Liver (tissue), 3 donors: ENCODE results near the gene MYO15B.

Source experiments
- HNF4A ChIP-seq, 2 donors: conservative IDR thresholded peaks; 2 replicates each; pipeline ENCODE4 v1.6.1; 2016; ENCODE audit warnings: antibody characterized with exemption in 2 of 2, mild to moderate bottlenecking in 2 of 2
- JUND ChIP-seq, 2 donors: IDR thresholded peaks; 2 replicates each; pipeline ENCODE4 v1.6.1; 2016; ENCODE audit warnings: antibody characterized with exemption in 2 of 2
- RAD21 ChIP-seq, 2 donors: IDR thresholded peaks; 2 replicates each; pipeline ENCODE4 v1.6.1; 2016; ENCODE audit warnings: antibody characterized with exemption in 2 of 2, mild to moderate bottlenecking in 2 of 2
- SP1 ChIP-seq: IDR thresholded peaks from 2 replicates; pipeline ENCODE4 v1.6.1; 2018; ENCODE audit warnings: antibody characterized with exemption, mild to moderate bottlenecking
- TAF1 ChIP-seq: conservative IDR thresholded peaks from 2 replicates; pipeline ENCODE4 v1.6.1; 2016; ENCODE audit warnings: antibody characterized with exemption, mild to moderate bottlenecking
- TF ChIP-seq, protein P1 (sequence below): fragments of 150-350 bp; IDR thresholded peaks from 2 replicates; pipeline ENCODE4 v1.5.1; 2017; ENCODE audit warnings: improper control_type of control experiment, low read depth, low read length; ENCODE audit not compliant: missing input control
- TF ChIP-seq, protein P2 (sequence below): IDR thresholded peaks from 2 replicates; pipeline ENCODE4 v1.6.1; 2016; ENCODE audit warnings: antibody characterized with exemption
- TF ChIP-seq, protein P3 (sequence below): IDR thresholded peaks from 2 replicates; pipeline ENCODE4 v1.6.1; 2016; ENCODE audit warnings: antibody characterized with exemption
- TF ChIP-seq, protein P4 (sequence below): IDR thresholded peaks from 2 replicates; pipeline ENCODE4 v1.6.1; 2016; ENCODE audit warnings: antibody characterized with exemption, mild to moderate bottlenecking
- TF ChIP-seq, protein P5 (sequence below): IDR thresholded peaks from 2 replicates; pipeline ENCODE4 v1.6.1; 2016; ENCODE audit warnings: antibody characterized with exemption
- donor health status: healthy.
- donor health status: healthy.

DNA sequence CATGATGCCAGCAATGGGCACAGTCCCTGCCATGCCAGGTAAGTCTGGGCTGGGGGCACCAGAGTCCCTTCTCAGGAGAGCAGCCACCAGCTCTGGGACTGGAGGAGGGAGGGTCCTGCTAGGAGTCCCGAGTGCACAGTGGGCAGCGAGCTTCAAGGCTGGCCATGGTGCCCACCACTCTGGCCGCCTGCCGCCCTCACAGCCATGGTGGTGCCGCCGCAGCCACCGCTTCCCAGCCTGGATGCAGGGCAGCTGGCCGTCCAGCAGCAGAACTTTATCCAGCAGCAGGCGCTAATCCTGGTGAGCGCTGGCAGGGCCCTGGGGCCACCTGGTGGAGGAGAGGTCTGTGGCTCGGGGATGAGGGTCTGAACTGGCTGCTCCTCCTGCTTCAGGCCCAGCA is 27.7 kb downstream of the MYO15B start:
- TF ChIP-seq, protein P1, sequence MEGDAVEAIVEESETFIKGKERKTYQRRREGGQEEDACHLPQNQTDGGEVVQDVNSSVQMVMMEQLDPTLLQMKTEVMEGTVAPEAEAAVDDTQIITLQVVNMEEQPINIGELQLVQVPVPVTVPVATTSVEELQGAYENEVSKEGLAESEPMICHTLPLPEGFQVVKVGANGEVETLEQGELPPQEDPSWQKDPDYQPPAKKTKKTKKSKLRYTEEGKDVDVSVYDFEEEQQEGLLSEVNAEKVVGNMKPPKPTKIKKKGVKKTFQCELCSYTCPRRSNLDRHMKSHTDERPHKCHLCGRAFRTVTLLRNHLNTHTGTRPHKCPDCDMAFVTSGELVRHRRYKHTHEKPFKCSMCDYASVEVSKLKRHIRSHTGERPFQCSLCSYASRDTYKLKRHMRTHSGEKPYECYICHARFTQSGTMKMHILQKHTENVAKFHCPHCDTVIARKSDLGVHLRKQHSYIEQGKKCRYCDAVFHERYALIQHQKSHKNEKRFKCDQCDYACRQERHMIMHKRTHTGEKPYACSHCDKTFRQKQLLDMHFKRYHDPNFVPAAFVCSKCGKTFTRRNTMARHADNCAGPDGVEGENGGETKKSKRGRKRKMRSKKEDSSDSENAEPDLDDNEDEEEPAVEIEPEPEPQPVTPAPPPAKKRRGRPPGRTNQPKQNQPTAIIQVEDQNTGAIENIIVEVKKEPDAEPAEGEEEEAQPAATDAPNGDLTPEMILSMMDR = no peak
- TF ChIP-seq, protein P2, sequence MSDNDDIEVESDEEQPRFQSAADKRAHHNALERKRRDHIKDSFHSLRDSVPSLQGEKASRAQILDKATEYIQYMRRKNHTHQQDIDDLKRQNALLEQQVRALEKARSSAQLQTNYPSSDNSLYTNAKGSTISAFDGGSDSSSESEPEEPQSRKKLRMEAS = no peak
- TF ChIP-seq TAF1 = no peak
- no peak for TF ChIP-seq SP1
- no peak for TF ChIP-seq RAD21 (IDR thresholded peaks at IDR 0.05)
- TF ChIP-seq, protein P3, sequence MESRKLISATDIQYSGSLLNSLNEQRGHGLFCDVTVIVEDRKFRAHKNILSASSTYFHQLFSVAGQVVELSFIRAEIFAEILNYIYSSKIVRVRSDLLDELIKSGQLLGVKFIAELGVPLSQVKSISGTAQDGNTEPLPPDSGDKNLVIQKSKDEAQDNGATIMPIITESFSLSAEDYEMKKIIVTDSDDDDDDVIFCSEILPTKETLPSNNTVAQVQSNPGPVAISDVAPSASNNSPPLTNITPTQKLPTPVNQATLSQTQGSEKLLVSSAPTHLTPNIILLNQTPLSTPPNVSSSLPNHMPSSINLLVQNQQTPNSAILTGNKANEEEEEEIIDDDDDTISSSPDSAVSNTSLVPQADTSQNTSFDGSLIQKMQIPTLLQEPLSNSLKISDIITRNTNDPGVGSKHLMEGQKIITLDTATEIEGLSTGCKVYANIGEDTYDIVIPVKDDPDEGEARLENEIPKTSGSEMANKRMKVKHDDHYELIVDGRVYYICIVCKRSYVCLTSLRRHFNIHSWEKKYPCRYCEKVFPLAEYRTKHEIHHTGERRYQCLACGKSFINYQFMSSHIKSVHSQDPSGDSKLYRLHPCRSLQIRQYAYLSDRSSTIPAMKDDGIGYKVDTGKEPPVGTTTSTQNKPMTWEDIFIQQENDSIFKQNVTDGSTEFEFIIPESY = no peak
- TF ChIP-seq, protein P4, sequence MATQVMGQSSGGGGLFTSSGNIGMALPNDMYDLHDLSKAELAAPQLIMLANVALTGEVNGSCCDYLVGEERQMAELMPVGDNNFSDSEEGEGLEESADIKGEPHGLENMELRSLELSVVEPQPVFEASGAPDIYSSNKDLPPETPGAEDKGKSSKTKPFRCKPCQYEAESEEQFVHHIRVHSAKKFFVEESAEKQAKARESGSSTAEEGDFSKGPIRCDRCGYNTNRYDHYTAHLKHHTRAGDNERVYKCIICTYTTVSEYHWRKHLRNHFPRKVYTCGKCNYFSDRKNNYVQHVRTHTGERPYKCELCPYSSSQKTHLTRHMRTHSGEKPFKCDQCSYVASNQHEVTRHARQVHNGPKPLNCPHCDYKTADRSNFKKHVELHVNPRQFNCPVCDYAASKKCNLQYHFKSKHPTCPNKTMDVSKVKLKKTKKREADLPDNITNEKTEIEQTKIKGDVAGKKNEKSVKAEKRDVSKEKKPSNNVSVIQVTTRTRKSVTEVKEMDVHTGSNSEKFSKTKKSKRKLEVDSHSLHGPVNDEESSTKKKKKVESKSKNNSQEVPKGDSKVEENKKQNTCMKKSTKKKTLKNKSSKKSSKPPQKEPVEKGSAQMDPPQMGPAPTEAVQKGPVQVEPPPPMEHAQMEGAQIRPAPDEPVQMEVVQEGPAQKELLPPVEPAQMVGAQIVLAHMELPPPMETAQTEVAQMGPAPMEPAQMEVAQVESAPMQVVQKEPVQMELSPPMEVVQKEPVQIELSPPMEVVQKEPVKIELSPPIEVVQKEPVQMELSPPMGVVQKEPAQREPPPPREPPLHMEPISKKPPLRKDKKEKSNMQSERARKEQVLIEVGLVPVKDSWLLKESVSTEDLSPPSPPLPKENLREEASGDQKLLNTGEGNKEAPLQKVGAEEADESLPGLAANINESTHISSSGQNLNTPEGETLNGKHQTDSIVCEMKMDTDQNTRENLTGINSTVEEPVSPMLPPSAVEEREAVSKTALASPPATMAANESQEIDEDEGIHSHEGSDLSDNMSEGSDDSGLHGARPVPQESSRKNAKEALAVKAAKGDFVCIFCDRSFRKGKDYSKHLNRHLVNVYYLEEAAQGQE = no peak
- TF ChIP-seq, protein P5, sequence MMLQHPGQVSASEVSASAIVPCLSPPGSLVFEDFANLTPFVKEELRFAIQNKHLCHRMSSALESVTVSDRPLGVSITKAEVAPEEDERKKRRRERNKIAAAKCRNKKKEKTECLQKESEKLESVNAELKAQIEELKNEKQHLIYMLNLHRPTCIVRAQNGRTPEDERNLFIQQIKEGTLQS = no peak
- TF ChIP-seq HNF4A (conservative IDR thresholded peaks at IDR 0.05) = no peak
- TF ChIP-seq JUND (IDR thresholded peaks at IDR 0.05) = no peak
